Amygdala (tissue), 56 donors: ENCODE results near the gene PRKCE.

Experiments used
- DNase-seq, 56 donors: peaks; one replicate each; lab custom pipeline; 2025; lab: John Stamatoyannopoulos, UW

PRKCE gene

DNA sequence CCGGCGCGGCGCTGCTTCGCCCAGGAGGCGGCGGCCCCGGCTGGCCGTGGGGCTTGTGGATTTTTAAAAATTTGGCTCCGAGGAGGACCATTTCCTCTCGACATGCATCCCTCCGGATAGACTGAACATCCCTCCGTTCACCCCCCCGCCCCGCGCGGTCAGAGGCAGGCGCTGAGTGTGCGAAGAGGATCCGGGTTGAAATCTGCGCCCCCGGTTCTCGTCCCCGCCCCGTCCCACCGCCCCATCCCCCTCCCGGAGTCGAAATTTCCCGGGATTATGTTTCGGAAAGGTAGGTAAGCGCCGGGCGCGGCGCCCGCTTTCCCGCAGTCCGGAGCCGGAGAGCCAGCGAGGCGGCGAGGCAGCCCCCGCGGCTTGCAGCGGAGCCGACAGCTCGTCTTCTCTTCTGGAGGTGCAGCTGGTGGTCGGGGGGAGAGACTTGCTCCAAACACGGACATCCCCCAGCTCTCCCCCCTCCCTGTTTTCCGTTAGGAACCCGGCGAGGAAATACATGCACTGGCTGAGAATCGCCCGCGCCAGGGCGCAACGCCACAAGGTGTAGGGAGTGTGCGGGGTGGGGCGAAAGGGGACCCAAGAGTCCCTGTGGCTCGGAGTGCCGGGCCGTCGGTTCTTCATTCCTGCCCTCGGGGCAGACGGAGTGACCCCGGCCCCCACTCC lies at the start of gene PRKCE:
Gene PRKCE (plus strand): TSS at position 261 of the 675 bp plus-strand sequence.
- DNase-seq = peak in 37 of 56 donors; percentile 10 to 76 (median 50)

DNA sequence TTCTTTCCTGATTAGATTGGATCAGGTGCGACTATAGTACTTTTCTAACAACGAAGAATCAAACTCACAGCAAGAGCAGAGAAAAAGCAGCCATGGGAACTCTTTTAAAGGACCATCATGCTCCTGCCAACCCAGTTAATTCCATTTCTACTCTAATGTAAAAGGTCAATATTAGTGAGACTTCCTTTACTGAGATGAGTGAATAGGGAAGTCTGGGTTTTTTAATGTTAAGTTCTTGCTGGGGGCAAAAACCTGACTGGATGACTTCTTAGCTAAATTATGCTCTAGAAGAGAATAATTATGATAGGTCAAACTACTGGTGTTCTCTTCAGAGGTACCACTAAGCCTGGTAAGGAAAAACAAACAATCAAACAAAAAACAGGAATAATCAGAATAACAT lies 48.9 kb upstream of the PRKCE start:
- DNase-seq = no peak

DNA sequence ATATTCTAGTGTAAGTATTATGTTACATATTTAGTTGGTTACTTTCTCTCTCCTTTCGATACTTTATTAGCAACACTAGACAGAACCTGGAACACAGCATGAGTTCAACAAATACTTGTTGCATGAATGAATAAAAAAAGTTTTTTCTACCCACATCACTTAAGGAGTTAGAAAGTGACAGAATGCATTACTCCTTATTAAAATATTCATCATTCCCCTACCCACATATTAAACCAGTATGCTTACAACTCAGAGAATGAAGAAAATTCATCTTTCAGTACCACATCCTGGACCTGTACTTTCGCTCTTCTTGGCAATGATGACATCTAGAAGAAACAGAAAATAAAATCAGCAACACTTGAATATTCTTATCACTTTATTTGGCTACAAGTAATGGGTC lies 46.4 kb upstream of the PRKCE start:
- no peak for DNase-seq

DNA sequence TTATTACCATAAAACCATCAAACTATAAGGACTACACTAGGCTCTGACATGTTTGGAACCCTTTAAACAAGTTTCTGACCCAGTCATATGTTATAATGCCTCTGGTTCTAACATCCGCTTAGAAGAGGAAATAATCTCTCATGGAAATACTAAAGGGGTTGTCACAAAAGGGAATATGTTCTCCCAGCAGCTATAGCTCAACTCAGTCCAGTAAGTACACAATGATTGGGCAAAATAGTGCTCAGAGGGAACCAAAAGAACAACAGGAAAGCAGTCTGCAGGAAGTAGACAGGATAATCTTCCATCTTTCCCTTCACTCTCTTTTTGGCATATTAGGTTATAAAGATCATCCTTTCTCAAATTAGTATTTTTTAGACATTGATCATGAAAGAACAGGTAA lies 44.7 kb upstream of the PRKCE start:
- DNase-seq = no peak

DNA sequence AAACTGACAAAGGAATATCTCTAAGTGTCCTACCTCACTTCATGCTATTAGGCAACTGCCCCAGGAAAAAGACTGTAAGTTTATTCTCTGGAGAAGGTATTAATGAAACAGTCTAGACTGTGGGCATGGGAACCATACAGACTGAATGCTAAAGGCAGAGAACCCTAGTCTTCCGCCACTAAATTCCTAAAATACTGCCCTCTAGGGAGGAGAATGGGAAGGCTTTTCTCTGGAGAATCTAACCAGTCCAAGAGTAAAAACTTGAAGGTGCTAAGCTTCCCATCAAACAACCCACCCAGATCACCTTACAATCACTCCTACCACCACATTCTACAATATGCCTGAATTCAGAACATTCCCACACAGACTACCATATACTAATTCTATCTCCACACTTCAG lies 43.8 kb upstream of the PRKCE start:
- no peak for DNase-seq

DNA sequence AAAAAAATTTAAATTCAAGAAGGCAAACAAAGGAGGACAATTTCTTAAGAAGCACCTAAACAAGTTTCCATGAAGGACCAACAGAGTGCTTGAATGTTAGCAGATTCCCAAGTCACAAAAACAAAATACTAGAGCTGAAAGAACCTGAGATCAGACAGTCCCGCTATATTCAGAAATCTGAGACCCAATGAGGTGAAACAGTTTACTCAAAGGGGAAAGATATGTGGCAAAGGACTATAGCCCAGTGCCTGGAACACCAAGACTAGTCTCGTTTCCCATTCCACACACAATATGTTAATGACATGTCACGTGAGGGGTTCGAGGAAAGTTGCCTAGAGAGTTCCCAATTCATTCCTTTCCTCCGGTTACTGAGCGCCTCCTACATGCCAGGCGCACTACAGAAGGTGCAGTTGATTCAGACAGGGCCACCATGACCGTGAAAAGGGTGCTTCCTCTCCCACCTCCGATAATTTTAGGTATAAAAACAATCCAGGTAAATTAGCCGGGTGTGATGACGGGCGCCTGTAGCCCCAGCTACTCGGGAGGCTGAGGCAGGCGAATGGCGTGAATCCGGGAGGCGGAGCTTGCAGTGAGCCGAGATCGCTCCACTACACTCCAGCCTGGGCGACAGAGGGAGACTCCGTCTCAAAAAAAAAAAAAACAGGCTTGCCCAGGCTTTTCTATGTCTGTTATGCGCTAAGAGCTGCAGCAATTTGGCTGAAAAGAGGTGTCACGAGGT lies 41.0 kb upstream of the PRKCE start:
- DNase-seq = peak in 52 of 56 donors; percentile 2 to 79 (median 50)

DNA sequence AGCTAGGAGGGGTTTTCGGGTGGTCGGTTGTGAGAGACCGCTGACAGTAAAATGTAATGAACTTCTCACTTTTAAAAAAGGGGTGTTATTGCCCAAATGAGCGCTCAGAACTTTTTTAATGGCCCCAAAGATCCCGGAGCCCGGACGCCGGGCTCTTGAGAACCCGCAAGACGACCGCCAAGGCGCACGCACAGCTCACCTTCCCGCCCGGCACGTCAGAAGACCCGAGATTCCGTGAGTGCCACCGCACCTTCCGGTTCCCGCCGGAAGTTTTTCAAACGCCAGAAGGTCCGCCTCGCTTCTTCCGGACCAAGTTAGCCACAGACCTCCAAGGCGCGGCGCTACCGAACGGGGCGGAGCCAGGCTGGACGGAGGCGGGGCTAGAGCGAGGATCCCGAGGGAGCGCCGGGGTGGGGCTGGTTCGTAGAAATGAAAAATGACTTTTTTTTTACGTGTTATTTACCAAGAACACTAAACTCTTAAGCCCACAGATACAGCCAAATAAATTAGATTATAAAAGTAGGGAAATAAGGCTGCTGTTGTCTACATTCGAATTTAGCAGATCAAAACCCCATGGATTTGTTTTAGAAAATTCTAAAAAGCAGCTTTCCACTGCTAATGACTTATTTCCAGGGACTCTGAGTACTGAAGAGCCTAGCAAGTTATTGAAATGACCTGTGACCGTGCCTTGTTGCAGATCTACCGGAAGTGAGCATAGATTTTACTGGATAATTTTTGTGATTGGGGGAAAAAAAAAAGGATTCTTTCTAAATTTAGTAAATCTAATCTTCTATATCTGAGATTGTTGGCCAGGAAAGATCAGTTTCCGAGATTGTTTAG lies 40.2 kb upstream of the PRKCE start, which contains the start of gene SRBD1:
Gene SRBD1 (minus strand): TSS at position 248 of the 840 bp plus-strand sequence. CDS start 5,826 bp downstream, outside the sequence.
- peak; percentile 58 to 95 (median 86) for DNase-seq

DNA sequence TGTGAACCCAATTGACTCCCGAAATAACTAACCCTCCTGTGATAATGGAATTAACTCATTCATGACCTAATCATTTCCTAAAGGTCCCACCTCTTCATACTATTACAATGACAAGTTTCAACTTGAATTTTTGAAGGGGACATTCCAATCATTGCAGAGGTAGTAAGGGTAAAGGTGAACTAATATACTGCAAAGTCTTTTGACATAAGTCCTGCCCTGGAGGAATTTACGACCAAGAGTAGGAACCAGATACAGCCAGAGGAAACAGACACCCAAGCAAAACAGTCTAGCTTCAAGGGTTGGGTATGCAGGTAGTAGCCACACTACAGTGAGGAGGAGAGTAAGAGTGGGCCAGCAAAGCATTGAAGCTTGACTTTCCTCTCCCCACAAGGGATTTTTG lies 39.2 kb upstream of the PRKCE start:
- DNase-seq = no peak

DNA sequence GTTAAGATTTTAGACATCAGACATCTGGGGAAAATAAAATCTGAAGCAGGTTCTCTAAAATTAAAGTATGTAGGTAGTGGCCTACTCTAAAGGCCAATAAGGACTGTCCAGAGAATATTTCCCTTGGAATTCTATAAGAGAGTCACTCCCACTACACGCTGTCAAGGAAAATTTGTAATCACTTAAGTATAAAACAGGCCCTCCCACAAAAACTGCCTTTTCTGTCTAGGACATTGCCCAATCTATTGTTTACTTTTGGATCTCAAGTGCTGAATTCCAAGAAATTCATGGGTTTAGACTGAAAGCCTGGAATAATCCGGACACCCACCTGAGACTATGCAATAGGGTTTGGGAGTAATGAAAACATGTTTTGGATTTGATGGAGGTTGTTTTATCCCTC lies 38.7 kb upstream of the PRKCE start:
- no peak for DNase-seq

DNA sequence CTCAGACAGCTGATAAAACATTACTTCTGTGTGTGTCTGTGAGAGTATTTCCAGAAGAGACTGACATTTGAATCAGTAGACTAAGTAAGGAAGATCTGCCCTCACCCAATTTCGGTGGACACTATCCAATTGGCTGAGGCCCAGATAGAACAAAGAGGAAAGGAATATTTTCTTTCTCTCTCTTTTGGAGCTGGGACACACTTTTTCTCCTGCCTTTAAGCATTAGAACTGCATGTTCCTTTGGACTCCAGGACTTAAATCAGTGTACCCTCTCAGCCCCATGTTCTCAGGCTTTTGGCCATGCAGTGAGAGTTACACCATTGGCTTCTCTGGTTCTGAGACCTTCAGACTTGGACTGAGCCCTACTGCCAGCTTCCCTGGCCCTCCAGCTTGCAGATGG lies 37.1 kb upstream of the PRKCE start:
- DNase-seq = peak in 5 of 56 donors; percentile 1 to 18 (median 3)

DNA sequence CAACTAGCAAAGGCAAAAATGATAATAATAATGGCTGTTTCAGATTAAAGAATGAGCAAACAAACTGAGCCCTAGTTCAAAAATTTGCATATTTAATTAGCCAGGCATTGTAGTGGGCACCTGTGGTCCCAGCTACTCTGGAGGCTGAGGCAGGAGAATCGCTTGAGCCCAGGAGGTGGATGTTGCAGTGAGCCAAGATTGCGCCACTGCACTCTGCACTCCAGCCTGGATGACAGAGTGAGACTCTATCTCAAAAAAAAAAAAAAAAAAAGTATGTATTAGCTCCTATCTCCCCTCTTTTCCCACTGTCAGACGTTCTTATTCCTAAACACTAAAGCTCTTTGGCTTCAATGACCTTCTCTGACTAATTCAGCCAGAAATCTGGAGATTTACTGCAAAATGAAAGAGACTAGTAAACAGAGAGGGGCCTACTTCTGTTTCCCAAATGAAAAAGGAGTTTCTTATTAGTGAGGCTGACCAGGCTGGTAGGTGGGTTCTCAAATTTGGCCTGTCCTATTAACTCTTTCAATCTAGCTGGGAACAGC lies 36.5 kb upstream of the PRKCE start:
- no peak for DNase-seq

DNA sequence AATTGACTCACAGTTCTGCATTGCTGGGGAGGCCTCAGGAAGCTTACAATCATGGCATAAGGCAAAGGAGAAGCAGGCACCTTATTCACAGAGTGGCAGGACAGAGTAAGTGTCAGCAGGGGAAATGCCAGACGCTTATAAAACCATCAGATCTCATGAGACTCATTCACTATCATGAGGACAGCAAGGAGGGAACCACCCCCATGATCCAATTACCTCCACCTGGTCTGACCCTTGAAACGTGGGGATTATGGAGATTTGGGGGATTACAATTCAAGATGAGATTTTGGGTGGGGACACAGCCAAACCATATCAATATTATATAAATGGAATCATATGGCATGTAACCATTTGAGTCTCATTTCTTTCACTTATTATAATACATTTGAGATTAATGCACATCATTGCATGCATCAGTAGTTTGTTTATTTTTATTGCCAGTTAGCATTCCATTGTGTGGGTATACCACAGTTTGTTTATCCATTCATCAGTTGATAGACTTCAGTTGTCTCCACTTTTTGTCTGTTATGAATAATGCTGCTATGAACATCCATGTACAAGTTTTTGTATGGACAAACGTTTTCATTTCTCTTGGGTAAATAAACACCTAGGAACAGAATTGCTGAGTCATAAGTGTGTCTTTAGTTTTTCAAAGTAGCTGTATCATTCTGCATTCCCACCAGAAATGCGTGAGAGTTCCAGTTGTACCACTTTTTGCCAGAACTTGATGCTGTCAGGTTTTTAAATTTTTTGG lies 34.6 kb upstream of the PRKCE start:
- DNase-seq = no peak

DNA sequence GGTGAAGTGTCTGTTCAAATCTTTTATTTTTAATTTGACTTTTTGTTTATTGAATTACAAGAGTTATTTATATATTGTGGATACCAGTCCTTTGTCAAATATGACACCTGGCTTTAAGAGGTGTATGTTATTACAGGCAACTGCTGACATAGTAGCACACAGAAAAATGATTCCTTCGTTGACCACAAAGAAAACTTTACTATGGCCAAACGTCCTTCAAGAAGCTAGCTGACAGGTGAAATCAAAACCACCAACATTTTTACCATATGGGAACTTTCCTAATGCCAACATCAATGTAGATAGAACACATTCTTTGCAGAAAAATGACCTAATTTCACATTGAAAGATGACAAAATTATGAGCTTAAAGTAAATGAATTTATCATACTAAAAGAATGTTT lies 34.0 kb upstream of the PRKCE start:
- no peak for DNase-seq

DNA sequence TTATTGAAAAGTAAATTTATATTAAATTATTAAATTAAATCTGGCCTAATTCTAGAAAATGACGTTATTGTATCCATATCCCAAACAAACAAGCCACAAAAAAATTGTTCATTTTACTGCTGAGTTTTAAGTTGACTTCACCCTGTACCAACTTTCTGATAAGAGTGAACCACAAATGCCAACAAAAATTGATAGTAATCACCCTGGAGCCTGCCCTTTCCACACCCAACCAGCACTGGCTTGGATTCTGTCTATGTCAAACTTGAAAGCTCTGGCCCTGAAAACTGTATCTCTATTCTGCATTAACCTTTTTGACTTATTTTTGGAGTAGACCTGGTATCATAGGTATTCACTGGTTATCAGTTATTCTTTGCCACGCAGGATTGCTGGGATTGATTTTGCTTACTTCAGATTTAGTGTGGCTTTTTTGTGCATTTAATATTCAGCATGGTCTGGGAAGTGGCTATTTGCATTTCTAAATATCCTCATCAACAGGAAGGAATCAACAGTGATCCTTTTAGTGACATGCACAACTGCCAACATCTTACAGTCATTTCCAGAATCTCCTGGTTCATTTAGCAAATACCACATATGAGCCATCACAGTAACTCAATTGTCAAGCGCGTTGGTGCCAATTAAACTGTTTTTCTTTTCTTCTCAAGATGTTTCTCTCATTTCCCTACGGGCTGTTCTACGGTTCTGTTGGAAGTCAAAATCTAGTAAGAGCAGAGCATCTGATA lies 29.0 kb upstream of the PRKCE start:
- no peak for DNase-seq

DNA sequence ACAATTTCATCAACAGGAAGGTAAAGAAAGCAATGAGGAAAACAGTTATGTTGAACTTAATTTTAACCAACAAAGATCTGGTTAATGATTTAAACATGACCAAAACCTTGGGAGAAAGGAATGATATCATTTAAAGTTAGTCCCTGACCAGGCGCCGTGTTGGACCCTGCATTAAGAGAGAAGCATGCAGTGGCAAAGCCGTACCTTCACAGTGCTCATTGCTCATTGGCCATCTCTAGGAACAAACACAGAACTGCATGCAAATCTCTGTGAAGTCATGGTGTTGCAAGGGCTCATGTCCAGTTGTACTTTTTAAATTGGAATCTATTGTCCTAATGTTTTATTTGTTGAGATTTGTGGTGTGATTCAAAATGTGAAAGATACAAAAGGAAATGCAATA lies 28.4 kb upstream of the PRKCE start:
- DNase-seq = no peak

DNA sequence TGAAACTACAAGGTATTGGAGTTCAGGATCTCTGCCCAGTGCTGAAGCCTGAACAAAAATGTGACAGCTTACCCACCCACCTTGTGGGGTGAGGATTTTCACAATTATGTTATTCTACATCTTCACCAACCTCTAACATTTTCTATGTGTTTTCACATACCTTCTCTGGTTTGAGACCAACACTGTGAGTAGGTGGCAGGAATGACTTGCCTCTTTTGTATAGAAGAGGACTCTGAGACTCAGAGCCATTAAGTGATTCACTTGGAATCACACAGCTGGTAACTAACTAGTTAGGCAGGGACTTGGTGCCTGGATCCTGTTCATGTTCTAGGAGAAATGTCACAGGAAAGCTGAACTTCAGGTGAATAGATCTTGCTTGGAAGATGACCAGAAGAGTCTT lies 25.7 kb upstream of the PRKCE start:
- DNase-seq = no peak

DNA sequence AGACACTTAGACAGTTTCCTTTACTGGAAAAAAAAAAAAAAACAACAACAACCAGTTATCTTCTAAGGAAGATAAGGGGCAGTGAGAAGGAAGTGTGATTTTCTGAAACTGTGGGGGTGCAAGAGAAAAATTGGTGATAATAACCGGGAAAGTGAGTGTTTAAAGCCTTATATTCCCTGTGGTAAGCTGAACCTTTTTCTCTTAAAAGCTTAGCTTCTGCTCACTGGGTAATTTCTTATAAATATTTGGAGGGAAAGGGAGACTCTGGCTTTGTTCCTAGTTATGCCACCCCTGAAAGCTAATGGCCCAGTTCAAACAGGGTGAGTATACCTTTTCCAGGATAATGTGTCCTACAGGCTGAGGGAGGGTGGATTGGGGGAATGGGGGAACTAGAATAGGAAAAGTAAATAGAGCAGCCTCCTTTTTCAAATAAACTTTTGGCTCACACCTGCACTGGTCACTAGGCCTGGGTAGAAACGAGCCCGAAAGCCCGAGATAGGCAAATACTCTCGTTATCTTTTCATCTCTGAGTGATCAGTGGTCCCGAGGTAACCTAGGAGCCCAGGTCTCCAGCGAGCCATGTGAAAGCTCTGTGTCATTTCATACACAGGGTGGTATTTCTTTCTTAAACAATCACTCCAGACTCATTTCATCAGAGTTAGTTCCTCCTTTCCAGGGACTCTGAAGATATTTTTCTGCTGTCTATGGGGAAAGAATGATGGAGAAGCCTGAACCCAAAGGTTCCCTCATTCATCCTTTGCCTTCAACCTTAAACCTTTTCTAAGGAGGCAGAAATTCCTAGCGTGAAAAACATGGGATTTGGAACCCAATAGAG lies 24.9 kb upstream of the PRKCE start:
- no peak for DNase-seq

DNA sequence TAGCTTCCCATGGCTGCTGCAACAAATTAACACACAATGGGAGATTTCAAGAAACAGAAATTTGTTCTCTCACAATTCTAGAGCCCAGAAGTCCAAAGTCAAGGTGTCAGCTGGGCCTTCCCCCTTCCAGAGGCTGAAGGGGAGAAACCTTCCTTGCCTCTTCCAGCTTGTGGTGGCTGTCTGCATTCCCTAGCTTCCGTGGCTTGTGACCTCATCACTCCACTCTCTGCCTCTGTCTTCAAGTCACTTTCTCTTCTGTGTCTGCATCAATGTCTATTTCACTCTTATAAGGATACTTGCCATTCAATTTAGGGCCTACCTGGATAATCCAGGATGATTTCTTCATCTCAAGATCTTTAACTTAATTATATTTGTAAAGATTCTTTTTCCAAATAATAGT lies 23.6 kb upstream of the PRKCE start:
- no peak for DNase-seq

DNA sequence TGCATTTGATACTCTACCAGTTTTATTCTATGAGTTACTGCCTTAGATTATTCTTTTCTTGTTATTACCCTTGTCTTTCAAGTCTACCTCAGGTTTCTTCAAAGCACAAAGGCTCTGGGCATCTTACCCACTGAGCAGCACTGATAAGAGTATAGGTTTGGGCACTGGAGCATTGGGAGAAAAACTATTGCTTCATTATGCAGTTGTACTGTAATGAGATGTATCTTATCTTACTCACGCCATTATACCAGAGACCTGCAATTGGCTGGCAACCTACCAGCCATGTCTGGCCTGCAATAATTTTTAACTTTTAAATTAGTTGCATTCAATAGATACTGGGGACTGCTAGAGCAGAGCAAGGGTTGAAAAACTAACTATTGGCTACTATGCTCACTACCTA lies 21.5 kb upstream of the PRKCE start:
- no peak for DNase-seq
